GM12878 (cell line): ENCODE results near the gene CNTNAP2. TPM values are rescaled to one million over a fixed set of nuclear protein-coding genes. Genes with fewer than 3 reads are reported as not detected.

Experiments used
- ATAC-seq: fragments of 200-7000 bp; cut with Tn5 transposase; 3 replicates; pipeline ENCODE4 v1.9.1; 2020; ENCODE audit warnings: mild to moderate bottlenecking, moderate library complexity
- BruUV-seq: library from RNA; stranded (reverse); fragments of 400-500 nt; replicated peaks from 2 replicates; lab custom pipeline; 2021; lab: Mats Ljungman, UMichigan
- CTCF ChIA-PET: fragments of 300-600 bp; sonication (Branson Sonifier 250); formaldehyde crosslinking; extraction: SDS; loops from one replicate; lab custom pipeline; 2021; ENCODE audit warnings: inconsistent platforms; lab: Yijun Ruan, JAX
- POLR2A ChIA-PET: fragments of 350-600 bp; formaldehyde crosslinking; extraction: SDS; loops from one replicate; lab custom pipeline; 2021; ENCODE audit warnings: inconsistent platforms; lab: Charles Lee
- RAD21 ChIA-PET: fragments of 300-600 bp; sonication (Branson Sonifier 250); formaldehyde crosslinking; loops from one replicate; lab custom pipeline; 2023; ENCODE audit warnings: antibody characterized with exemption; ENCODE audit not compliant: unreplicated experiment; lab: Charles Lee
- SMC1A ChIA-PET: fragments of 300-600 bp; sonication (Branson Sonifier 250); formaldehyde crosslinking; loops from one replicate; lab custom pipeline; 2023; ENCODE audit not compliant: unreplicated experiment, uncharacterized antibody; lab: Charles Lee
- DNase-seq: peaks from one replicate; pipeline ENCODE4 v3.0.0-alpha.2; 2011; ENCODE audit warnings: low read depth, low spot score
- FAIRE-seq: peaks from 3 replicates; lab custom pipeline; 2011; peaks lifted over from hg19 to GRCh38; lab: Jason Lieb, UNC
- H2AFZ ChIP-seq: 2 replicates; pipeline ENCODE4 v1.6.0; 2011; ENCODE audit warnings: low read depth, low read length, control low read depth; ENCODE audit not compliant: control insufficient read depth
- H3K27ac ChIP-seq: 2 replicates; pipeline ENCODE4 v1.5.1; 2011; ENCODE audit warnings: control low read depth; ENCODE audit not compliant: control insufficient read depth, insufficient read depth
- H3K27me3 ChIP-seq, 2 experiments: replicated peaks in 1 of 2; 2 replicates each; pipeline versions ENCODE4 v1.6.0 to v1.6.1; 2011; ENCODE audit warnings: low read length in 1 of 2; ENCODE audit not compliant: control insufficient read depth in 2 of 2, insufficient read depth in 2 of 2
- H3K36me3 ChIP-seq, 2 experiments: 2 replicates each; pipeline ENCODE4 v1.5.1; 2011; ENCODE audit warnings: low read length in 1 of 2; ENCODE audit not compliant: control insufficient read depth in 2 of 2, insufficient read depth in 2 of 2
- H3K4me1 ChIP-seq: 2 replicates; pipeline ENCODE4 v1.6.1; 2011; ENCODE audit warnings: mild to moderate bottlenecking, low read length, moderate library complexity, mixed read lengths; ENCODE audit not compliant: control insufficient read depth, insufficient read depth
- H3K4me2 ChIP-seq: 2 replicates; pipeline ENCODE4 v1.6.0; 2011; ENCODE audit warnings: control low read depth; ENCODE audit not compliant: control insufficient read depth, insufficient read depth
- H3K4me3 ChIP-seq: fragments of 200-600 bp; sonication (generic); 2 replicates; pipeline ENCODE4 v1.5.1; 2016
- H3K79me2 ChIP-seq: 2 replicates; pipeline ENCODE4 v1.6.0; 2011; ENCODE audit warnings: low read length; ENCODE audit not compliant: control insufficient read depth, insufficient read depth
- H3K9ac ChIP-seq: 2 replicates; pipeline ENCODE4 v1.8.0; 2011; ENCODE audit warnings: low read length, control low read depth, mixed read lengths; ENCODE audit not compliant: control insufficient read depth, insufficient read depth
- H3K9me3 ChIP-seq: replicated peaks from 3 replicates; pipeline ENCODE4 v1.5.1; 2011; ENCODE audit warnings: mild to moderate bottlenecking, low read length; ENCODE audit not compliant: control insufficient read depth, insufficient read depth
- H4K20me1 ChIP-seq: 2 replicates; pipeline ENCODE4 v1.6.0; 2011; ENCODE audit not compliant: control insufficient read depth, insufficient read depth
- CREM ChIP-seq: IDR thresholded peaks from 2 replicates; pipeline ENCODE4 v1.6.1; 2014; ENCODE audit warnings: antibody characterized with exemption, low read depth
- FOS ChIP-seq: IDR thresholded peaks from 3 replicates; pipeline ENCODE4 v1.6.1; 2011; ENCODE audit warnings: borderline replicate concordance; ENCODE audit not compliant: insufficient read length; ENCODE audit errors: extremely low read depth
- HCFC1 ChIP-seq: fragments of 150-350 bp; IDR thresholded peaks from 2 replicates; pipeline ENCODE4 v1.6.1; 2014; ENCODE audit warnings: low read length
- KLF5 ChIP-seq: fragments of 450-650 bp; IDR thresholded peaks from 2 replicates; pipeline ENCODE4 v1.6.1; 2014; ENCODE audit warnings: mild to moderate bottlenecking; ENCODE audit not compliant: partially characterized antibody
- NFXL1 ChIP-seq: fragments of 450-650 bp; IDR thresholded peaks from 2 replicates; pipeline ENCODE4 v1.6.1; 2017; ENCODE audit warnings: antibody characterized with exemption, mild to moderate bottlenecking, borderline replicate concordance
- RB1 ChIP-seq: fragments of 450-650 bp; formaldehyde crosslinking; IDR thresholded peaks from 2 replicates; pipeline ENCODE4 v1.6.1; 2017; ENCODE audit warnings: mild to moderate bottlenecking, borderline replicate concordance
- RCOR1 ChIP-seq: conservative IDR thresholded peaks from 2 replicates; pipeline ENCODE4 v1.6.1; 2012; ENCODE audit warnings: low read depth, low read length, improper control_type of control experiment
- SIX5 ChIP-seq: IDR thresholded peaks from 2 replicates; pipeline ENCODE4 v1.6.1; 2011; ENCODE audit warnings: mild to moderate bottlenecking, low read depth, low read length, moderate library complexity; ENCODE audit not compliant: severe bottlenecking
- STAT3 ChIP-seq: IDR thresholded peaks from 2 replicates; pipeline ENCODE4 v1.6.1; 2011; ENCODE audit warnings: low read depth, low read length, improper control_type of control experiment
- ZBED1 ChIP-seq: IDR thresholded peaks from 2 replicates; pipeline ENCODE4 v1.6.1; 2016; ENCODE audit warnings: borderline replicate concordance
- WGBS: methylation state at CpG from one replicate; pipeline ENCODE4 v1.1.6; 2016; ENCODE audit warnings: low lambda C conversion rate; ENCODE audit not compliant: insufficient replicate concordance, insufficient coverage; ENCODE audit errors: missing lambda C conversion rate; 5-methylcytosine and 5-hydroxymethylcytosine counted together
- in situ Hi-C: fragments of 300-500 bp; cut with MboI; formaldehyde crosslinking; loops from 9 replicates; pipeline ENCODE4 v1.14.3; 2018; ENCODE audit warnings: mixed read lengths
- intact Hi-C: fragments of 100-400 bp; cut with micrococcal nuclease; formaldehyde crosslinking; loops from one replicate; pipeline ENCODE4 v1.14.2; 2022; ENCODE audit not compliant: unreplicated experiment
- polyA plus RNA-seq, 11 experiments: library from polyadenylated mRNA; depleted of rRNA in 4 of 11; unstranded in 6 of 11; stranded (reverse) in 5 of 11; fragments of >200 nt; fragmentation: Nextera tagmentation in 4 of 11; fragmentation: Illumina TruSeq in 1 of 11; extraction: Ambion mirVana in 4 of 11; extraction: Trizol in 1 of 11; gene quantifications; 1 replicate in 1 of 11; 2 replicates in 10 of 11; pipeline versions ENCODE4 v1.2.1 to v1.2.3, GENCODE V29; 2011 to 2016; ENCODE audit warnings: inconsistent platforms in 2 of 11, missing spikeins in 2 of 11, low read depth in 1 of 11
- total RNA-seq, 4 experiments: library from RNA; depleted of rRNA in 3 of 4; stranded (reverse); fragments of >200 nt in 3 of 4; fragmentation: Illumina TruSeq in 1 of 4; extraction: Trizol in 1 of 4; gene quantifications; 2 replicates each; pipeline versions ENCODE4 v1.2.1 to v1.2.3, GENCODE V29; 2013 to 2021
- TF ChIP-seq, protein P1 (sequence below), 3 experiments: IDR thresholded peaks in 2 of 3; conservative IDR thresholded peaks in 1 of 3; 2 replicates each; pipeline ENCODE4 v1.5.1; 2011; ENCODE audit warnings: low read depth in 3 of 3, low read length in 3 of 3, mild to moderate bottlenecking in 3 of 3, control low read depth in 2 of 3, moderate library complexity in 2 of 3, inconsistent platforms in 1 of 3, mixed read lengths in 1 of 3; ENCODE audit not compliant: control insufficient read depth in 2 of 3, insufficient read depth in 1 of 3; ENCODE audit errors: extremely low read depth in 1 of 3
- TF ChIP-seq, protein P2 (sequence below): fragments of 450-650 bp; IDR thresholded peaks from 2 replicates; pipeline ENCODE4 v1.6.1; 2017; ENCODE audit warnings: mild to moderate bottlenecking, low read depth, inconsistent platforms; ENCODE audit not compliant: poor library complexity, severe bottlenecking
- TF ChIP-seq, protein P3 (sequence below): fragments of 450-650 bp; formaldehyde crosslinking; IDR thresholded peaks from 2 replicates; pipeline ENCODE4 v1.4.0; 2022; ENCODE audit warnings: mild to moderate bottlenecking, moderate library complexity

CNTNAP2 gene
- total and polyA plus RNA-seq, 10 of the 15 experiments (the other 5 are each of a cell fraction or from before 2014, with no cell fraction given), result 0.03 to 0.08 (median 0.03) TPM; not detected in 7

DNA sequence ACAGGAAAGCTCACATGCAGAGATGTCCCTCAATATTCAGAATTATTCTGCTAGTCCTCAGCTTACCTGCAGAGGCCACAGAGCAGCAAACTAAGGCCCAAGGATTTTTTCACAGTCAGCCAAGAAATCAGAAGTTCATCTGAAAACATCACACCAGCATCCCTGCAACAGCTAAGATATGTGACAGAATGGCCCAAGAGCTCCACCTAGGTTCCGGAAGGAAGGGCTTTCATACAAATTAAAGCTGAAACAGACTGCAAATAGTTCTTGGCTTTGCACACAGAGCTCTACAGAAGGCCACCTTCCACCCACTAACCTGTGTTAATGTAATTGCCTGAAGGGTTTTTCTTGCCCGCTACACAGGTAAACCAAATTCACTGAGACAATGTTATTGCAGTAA lies 2035.2 kb downstream of the CNTNAP2 start (continued):
- TF ChIP-seq, protein P1, sequence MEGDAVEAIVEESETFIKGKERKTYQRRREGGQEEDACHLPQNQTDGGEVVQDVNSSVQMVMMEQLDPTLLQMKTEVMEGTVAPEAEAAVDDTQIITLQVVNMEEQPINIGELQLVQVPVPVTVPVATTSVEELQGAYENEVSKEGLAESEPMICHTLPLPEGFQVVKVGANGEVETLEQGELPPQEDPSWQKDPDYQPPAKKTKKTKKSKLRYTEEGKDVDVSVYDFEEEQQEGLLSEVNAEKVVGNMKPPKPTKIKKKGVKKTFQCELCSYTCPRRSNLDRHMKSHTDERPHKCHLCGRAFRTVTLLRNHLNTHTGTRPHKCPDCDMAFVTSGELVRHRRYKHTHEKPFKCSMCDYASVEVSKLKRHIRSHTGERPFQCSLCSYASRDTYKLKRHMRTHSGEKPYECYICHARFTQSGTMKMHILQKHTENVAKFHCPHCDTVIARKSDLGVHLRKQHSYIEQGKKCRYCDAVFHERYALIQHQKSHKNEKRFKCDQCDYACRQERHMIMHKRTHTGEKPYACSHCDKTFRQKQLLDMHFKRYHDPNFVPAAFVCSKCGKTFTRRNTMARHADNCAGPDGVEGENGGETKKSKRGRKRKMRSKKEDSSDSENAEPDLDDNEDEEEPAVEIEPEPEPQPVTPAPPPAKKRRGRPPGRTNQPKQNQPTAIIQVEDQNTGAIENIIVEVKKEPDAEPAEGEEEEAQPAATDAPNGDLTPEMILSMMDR (IDR thresholded peaks at IDR 0.05 in 2 of 3, conservative IDR thresholded peaks at IDR 0.05 in 1 of 3; ENCODE audit: control insufficient read depth in 2 of 3, extremely low read depth in 1 of 3, insufficient read depth in 1 of 3, low read depth in 3 of 3, low read length in 3 of 3), result no peak
- TF ChIP-seq RB1 (no peak), HCFC1 (no peak), NFXL1 (no peak)

DNA sequence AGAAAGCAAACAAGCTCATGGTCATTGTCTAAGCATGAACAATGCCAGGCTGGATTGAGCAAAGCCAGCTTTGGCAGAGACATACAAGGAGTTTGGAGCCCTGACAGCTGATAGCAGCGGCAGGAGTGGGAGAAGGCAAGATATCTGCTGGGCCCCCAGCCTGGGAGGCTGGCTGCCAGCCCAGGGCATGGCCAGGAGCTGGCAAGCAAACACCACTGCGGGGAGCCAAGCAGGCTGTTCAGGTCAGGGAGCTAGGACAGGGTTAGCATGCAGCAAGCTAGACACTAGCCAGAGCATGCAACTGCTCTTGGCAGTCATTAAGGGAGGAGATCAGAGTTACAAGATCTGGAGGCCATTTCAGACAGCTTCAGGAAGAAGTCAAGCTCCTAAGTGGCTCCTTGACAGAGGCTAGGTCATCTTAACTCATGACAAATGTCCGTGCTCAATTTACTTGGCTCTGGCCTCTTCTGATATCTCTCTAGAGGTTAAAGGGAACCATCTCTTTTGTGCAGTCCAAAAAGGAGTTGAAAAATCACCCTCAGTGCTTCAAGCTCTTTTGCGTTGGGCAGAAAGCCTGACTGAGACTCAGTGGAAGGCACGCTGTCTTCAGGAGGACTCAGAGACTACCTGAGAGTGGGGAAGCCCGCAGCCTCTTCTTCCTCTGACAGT lies 2037.1 kb downstream of the CNTNAP2 start:
- Histone ChIP-seq H3K9ac (no peak overlapping the region), H3K4me3 (no peak overlapping the region), H3K27me3 (no peaks in the 10 kb centered on the region), H2AFZ (no peak overlapping the region), H3K4me2 (no peak overlapping the region), H4K20me1 (no peaks in the 10 kb centered on the region), H3K27ac (no peak overlapping the region), H3K4me1 (no peaks in the 10 kb centered on the region), H3K79me2 (no peaks in the 10 kb centered on the region), H3K9me3 (no peaks in the 10 kb centered on the region), H3K36me3 (no peaks in the 10 kb centered on the region)
- intact Hi-C loops, result no loop called here
- POLR2A ChIA-PET, result no interaction called here
- no TSS peak for BruUV-seq
- in situ Hi-C loops, result no loop called here
- ATAC-seq, result no peak
- SMC1A ChIA-PET, result no interaction called here
- 17% methylated on average over 6 of the region's 6 CpGs for whole genome bisulfite sequencing
- TF ChIP-seq SIX5 (no peak), STAT3 (no peak), RCOR1 (no peak), CREM (no peak), FOS (no peak), ZBED1 (no peak), KLF5 (no peak)
- TF ChIP-seq, protein P2, sequence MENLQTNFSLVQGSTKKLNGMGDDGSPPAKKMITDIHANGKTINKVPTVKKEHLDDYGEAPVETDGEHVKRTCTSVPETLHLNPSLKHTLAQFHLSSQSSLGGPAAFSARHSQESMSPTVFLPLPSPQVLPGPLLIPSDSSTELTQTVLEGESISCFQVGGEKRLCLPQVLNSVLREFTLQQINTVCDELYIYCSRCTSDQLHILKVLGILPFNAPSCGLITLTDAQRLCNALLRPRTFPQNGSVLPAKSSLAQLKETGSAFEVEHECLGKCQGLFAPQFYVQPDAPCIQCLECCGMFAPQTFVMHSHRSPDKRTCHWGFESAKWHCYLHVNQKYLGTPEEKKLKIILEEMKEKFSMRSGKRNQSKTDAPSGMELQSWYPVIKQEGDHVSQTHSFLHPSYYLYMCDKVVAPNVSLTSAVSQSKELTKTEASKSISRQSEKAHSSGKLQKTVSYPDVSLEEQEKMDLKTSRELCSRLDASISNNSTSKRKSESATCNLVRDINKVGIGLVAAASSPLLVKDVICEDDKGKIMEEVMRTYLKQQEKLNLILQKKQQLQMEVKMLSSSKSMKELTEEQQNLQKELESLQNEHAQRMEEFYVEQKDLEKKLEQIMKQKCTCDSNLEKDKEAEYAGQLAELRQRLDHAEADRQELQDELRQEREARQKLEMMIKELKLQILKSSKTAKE, result no peak
- TF ChIP-seq, protein P3, sequence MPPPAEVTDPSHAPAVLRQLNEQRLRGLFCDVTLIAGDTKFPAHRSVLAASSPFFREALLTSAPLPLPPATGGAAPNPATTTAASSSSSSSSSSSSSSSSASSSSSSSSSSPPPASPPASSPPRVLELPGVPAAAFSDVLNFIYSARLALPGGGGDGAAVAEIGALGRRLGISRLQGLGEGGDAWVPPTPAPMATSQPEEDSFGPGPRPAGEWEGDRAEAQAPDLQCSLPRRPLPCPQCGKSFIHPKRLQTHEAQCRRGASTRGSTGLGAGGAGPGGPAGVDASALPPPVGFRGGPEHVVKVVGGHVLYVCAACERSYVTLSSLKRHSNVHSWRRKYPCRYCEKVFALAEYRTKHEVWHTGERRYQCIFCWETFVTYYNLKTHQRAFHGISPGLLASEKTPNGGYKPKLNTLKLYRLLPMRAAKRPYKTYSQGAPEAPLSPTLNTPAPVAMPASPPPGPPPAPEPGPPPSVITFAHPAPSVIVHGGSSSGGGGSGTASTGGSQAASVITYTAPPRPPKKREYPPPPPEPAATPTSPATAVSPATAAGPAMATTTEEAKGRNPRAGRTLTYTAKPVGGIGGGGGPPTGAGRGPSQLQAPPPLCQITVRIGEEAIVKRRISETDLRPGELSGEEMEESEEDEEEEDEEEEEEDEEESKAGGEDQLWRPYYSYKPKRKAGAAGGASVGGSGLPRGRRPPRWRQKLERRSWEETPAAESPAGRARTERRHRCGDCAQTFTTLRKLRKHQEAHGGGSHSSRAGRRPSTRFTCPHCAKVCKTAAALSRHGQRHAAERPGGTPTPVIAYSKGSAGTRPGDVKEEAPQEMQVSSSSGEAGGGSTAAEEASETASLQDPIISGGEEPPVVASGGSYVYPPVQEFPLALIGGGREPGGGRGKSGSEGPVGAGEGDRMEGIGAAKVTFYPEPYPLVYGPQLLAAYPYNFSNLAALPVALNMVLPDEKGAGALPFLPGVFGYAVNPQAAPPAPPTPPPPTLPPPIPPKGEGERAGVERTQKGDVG, result no peak
- FAIRE-seq, result no peak
- no peak for DNase-seq
- CTCF ChIA-PET, result no interaction called here
- RAD21 ChIA-PET, result no interaction called here
